Activated CD4-positive, alpha-beta T cell treated with anti-CD3 and anti-CD28 coated beads, Interleukin-2, amount 10 ng/mL, durations not matched to agents 24 days and 14 days (primary cell): ENCODE results near the gene FXYD5. TPM values are rescaled to one million over a fixed set of nuclear protein-coding genes. Genes with fewer than 3 reads are reported as not detected.
A peak's percentile ranks its signal among the peaks of the same experiment; 100 is the strongest.

ENCODE experiments used
- DNase-seq: peaks from one replicate; pipeline ENCODE4 v3.0.0; 2022
- H3K27ac Mint-ChIP-seq: one replicate; pipeline ENCODE4 v1.8.0; 2022; ENCODE audit warnings: mild to moderate bottlenecking, mixed read lengths
- H3K27me3 Mint-ChIP-seq: one replicate; pipeline ENCODE4 v1.8.0; 2022; ENCODE audit warnings: mixed read lengths
- H3K36me3 Mint-ChIP-seq: one replicate; pipeline ENCODE4 v1.8.0; 2022; ENCODE audit warnings: low read depth, mild to moderate bottlenecking, mixed read lengths
- H3K4me1 Mint-ChIP-seq: one replicate; pipeline ENCODE4 v1.8.0; 2021; ENCODE audit warnings: mixed read lengths
- H3K4me3 Mint-ChIP-seq: one replicate; pipeline ENCODE4 v1.8.0; 2022; ENCODE audit warnings: mild to moderate bottlenecking, moderate library complexity, mixed read lengths
- H3K9me3 Mint-ChIP-seq: one replicate; pipeline ENCODE4 v1.8.0; 2021; ENCODE audit warnings: mixed read lengths
- intact Hi-C: fragments of 100-400 bp; cut with micrococcal nuclease; formaldehyde crosslinking; loops from one replicate; pipeline ENCODE4 v1.15.1; 2023
- total RNA-seq: library from RNA; stranded (reverse); gene quantifications from 2 replicates; pipeline ENCODE4 v1.2.3, GENCODE V29; 2022

FXYD5 gene
- total RNA-seq, 1 donor from 2014 or later, result 286 TPM

- no peak for DNase-seq
- intact Hi-C loops, result no loop called here
- Mint-ChIP-seq H3K4me1 (peaks cover 36% of the 10 kb centered on the region), H3K9me3 (peaks cover 37% of the 10 kb centered on the region), H3K27me3 (no peaks in the 10 kb centered on the region), H3K36me3 (peaks cover 99% of the 10 kb centered on the region), H3K4me3 (no peak overlapping the region), H3K27ac (no peak overlapping the region)
Observed at GRCh38 chr19:35162471-35163326, 8.2 kb downstream of the FXYD5 start.

DNA sequence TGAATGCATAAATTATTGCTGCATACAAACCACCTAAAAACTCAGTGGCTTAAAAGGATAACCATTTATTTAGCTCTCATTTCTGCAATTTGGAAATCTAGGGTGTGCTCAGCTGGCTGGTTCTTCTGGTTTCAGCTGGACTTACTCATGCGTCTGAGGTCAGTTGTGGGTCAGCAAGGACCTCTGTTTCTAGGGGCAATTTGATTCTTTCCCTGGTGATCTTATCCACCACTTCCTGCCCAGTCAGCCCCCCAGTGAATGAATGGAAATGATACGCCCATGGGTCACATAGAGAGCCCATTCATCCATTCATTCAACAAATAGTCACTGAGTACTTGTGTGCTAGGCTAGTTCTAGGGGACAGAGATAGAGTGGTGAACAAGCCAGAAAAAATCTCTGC, 9.9 kb downstream of the FXYD5 start:
- peaks cover 30% of the 10 kb centered on the region for H3K4me1 Mint-ChIP-seq
- no peaks in the 10 kb centered on the region for H3K27me3 Mint-ChIP-seq
- peaks cover 94% of the 10 kb centered on the region for H3K36me3 Mint-ChIP-seq
- no peak overlapping the region for H3K27ac Mint-ChIP-seq
- DNase-seq, result no peak
- H3K4me3 Mint-ChIP-seq, result no peak overlapping the region
- H3K9me3 Mint-ChIP-seq, result peaks cover 37% of the 10 kb centered on the region
- intact Hi-C loops, result no loop called here

DNA sequence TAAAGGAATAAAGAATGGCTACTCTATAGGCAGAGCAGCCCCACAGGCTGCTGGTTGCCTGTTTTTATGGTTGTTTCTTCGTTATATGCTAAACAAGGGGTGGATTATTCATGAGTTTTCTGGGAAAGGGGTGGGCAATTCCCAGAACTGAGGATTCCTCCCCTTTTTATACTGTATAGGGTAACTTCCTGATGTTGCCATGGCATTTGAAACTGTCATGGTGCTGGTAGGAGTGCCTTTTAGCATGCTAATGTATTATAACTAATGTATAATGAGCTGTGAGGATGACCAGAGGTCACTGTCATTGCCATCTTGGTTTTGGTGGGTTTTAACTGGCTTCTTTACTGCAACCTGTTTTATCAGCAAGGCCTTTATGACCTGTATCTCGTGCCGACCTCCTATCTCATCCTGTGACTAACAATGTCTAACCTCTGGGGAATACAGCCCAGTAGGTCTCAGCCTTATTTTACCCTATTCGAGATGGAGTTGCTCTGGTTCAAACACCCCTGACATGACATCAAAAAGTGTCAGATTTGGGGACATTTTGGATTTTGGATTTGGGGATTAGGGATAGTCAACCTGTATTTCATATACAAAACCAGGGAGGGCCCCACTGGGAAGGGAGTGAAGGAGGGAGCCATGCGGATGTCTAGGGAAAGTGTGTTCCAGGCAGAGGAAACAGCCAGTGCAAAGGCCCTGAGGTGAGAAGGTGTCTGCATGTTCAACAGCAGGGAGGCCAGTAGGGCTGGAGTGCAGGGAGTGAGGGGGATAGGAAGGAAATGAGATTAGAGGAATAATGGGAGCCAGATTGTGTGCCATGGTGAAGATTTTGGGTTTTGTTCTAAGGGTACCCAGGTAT, 10.9 kb downstream of the FXYD5 start:
- Mint-ChIP-seq H3K9me3 (peaks cover 36% of the 10 kb centered on the region), H3K27me3 (no peaks in the 10 kb centered on the region), H3K27ac (no peak overlapping the region), H3K4me3 (no peak overlapping the region), H3K4me1 (peaks cover 31% of the 10 kb centered on the region), H3K36me3 (peaks cover 93% of the 10 kb centered on the region)
- intact Hi-C loops, result no loop called here
- no peak for DNase-seq

DNA sequence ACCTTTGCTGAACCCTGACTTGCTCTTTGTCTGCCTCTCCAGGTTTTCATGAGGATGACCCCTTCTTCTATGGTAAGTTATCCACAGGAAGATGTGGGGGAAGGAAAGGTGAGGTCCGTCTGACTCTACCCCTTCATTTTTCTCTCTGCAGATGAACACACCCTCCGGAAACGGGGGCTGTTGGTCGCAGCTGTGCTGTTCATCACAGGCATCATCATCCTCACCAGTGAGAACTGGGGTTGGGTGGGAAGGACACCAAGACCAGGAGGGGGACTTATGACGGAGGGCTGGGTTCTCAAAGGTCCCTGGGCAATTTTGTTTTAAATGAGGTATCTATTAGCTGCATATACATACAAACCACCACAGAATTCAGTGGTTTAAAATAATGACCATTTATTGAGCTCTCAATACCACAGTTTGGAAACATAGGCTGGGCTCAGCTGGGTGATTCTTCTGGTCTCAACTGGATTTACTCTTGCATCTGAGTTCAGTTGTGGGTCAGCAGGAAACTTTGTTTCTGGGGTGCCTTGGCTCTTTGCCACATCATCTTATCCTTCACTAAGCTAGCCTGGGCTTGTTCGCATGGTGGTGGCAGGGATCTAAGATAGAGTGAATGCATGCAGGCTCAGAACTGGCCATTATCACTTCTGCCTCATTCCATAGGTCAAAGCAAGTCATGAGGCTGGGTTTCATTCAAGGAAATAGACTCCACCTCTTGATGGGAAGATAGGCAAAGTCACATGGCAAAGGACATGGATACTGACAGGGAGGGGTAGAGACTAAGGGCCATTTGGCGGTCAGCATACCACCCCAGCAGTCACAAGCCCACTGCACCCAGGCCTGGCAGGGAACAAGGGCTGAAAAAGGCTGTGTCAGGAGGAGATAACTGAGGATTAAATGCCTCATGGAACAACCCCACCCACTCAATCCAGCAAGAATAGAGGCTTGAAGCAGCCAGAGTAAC, 11.8 kb downstream of the FXYD5 start:
- peak overlapping the region; percentile 32 for H3K4me3 Mint-ChIP-seq
- peaks cover 90% of the 10 kb centered on the region for H3K36me3 Mint-ChIP-seq
- DNase-seq, result no peak
- intact Hi-C loops, result no loop called here
- H3K27me3 Mint-ChIP-seq, result no peaks in the 10 kb centered on the region
- H3K27ac Mint-ChIP-seq, result peak overlapping the region; percentile 84
- peaks cover 32% of the 10 kb centered on the region for H3K4me1 Mint-ChIP-seq
- peaks cover 30% of the 10 kb centered on the region for H3K9me3 Mint-ChIP-seq

GRCh38 chr19:35167251-35168119, 12.9 kb downstream of the FXYD5 start:
- Mint-ChIP-seq H3K4me3 (peak overlapping the region; percentile 32), H3K9me3 (peaks cover 22% of the 10 kb centered on the region), H3K27me3 (no peaks in the 10 kb centered on the region), H3K36me3 (peaks cover 88% of the 10 kb centered on the region), H3K4me1 (peaks cover 34% of the 10 kb centered on the region), H3K27ac (peak overlapping the region; percentile 84)
- intact Hi-C loops, result no loop called here
- no peak for DNase-seq

- no peaks in the 10 kb centered on the region for H3K27me3 Mint-ChIP-seq
- H3K36me3 Mint-ChIP-seq, result peaks cover 88% of the 10 kb centered on the region
- H3K9me3 Mint-ChIP-seq, result peaks cover 19% of the 10 kb centered on the region
- peaks cover 34% of the 10 kb centered on the region for H3K4me1 Mint-ChIP-seq
- intact Hi-C loops, result no loop called here
- H3K4me3 Mint-ChIP-seq, result no peak overlapping the region
- peak overlapping the region; percentile 40 for H3K27ac Mint-ChIP-seq
- no peak for DNase-seq
Observed at GRCh38 chr19:35168196-35168595, 13.7 kb downstream of the FXYD5 start.

- no peak for DNase-seq
- intact Hi-C loops, result no loop called here
- Mint-ChIP-seq H3K9me3 (peaks cover 12% of the 10 kb centered on the region), H3K27me3 (no peaks in the 10 kb centered on the region), H3K4me3 (no peak overlapping the region), H3K36me3 (peaks cover 81% of the 10 kb centered on the region), H3K4me1 (peaks cover 34% of the 10 kb centered on the region), H3K27ac (peak overlapping the region; percentile 81)
Observed at GRCh38 chr19:35169221-35169995, 14.9 kb downstream of the FXYD5 start.

- no peak for DNase-seq
- Mint-ChIP-seq H3K36me3 (peaks cover 70% of the 10 kb centered on the region), H3K27ac (peak overlapping the region; percentile 60), H3K27me3 (no peaks in the 10 kb centered on the region), H3K4me3 (no peak overlapping the region), H3K4me1 (peaks cover 34% of the 10 kb centered on the region), H3K9me3 (peaks cover 7% of the 10 kb centered on the region)
- intact Hi-C loops, result no loop called here
Observed at GRCh38 chr19:35170359-35171061, 16.0 kb downstream of the FXYD5 start.

DNA sequence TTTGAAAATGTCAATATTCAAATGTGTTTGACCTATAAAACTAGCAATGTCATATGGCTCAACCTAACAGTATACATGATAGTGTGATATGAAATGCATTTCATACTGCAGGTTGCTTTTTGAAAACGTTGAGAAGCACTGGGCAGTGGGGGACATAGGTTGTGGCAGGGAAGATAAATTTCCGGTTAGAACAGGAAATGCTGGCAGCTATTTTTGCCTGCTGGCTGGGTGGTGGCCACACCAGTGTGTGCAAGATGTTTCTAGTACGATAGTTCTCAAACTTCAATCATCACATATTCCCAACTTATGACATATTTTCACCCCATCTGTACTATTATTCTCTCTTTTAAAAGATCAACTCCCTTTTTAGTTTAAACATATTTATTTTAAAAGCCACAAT, 17.2 kb downstream of the FXYD5 start:
- H3K27ac Mint-ChIP-seq, result peak overlapping the region; percentile 65
- peaks cover 28% of the 10 kb centered on the region for H3K4me1 Mint-ChIP-seq
- H3K4me3 Mint-ChIP-seq, result no peak overlapping the region
- peaks cover 58% of the 10 kb centered on the region for H3K36me3 Mint-ChIP-seq
- H3K27me3 Mint-ChIP-seq, result no peaks in the 10 kb centered on the region
- no peak for DNase-seq
- intact Hi-C loops, result no loop called here
- H3K9me3 Mint-ChIP-seq, result no peaks in the 10 kb centered on the region

GRCh38 chr19:35174226-35174625, 19.7 kb downstream of the FXYD5 start:
- Mint-ChIP-seq H3K27ac (no peak overlapping the region), H3K27me3 (no peaks in the 10 kb centered on the region), H3K4me3 (no peak overlapping the region), H3K9me3 (no peaks in the 10 kb centered on the region), H3K36me3 (peaks cover 43% of the 10 kb centered on the region), H3K4me1 (peaks cover 18% of the 10 kb centered on the region)
- no peak for DNase-seq
- intact Hi-C loops, result no loop called here

DNA sequence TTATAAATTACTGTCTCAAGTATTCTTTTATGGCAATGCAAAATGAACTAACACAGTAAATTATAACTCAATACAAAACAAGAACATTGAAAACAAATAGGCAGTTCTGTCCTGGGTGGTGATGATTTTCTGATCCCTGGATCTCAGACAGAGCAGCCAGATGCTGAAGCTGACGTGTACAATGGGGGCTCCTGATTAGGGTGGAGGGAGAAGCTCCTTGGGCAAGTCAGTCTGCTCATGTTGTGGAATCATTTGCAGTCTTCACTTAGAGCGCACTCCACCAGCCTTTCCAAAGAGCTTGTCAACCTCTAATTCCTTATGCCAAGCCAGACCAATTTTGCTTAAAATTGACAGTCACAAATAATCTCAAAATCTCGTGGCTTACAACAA, 21.6 kb downstream of the FXYD5 start:
- Mint-ChIP-seq H3K4me3 (no peak overlapping the region), H3K27me3 (no peaks in the 10 kb centered on the region), H3K27ac (no peak overlapping the region), H3K9me3 (no peaks in the 10 kb centered on the region), H3K4me1 (peaks cover 16% of the 10 kb centered on the region), H3K36me3 (peaks cover 27% of the 10 kb centered on the region)
- intact Hi-C loops, result no loop called here
- no peak for DNase-seq
